Activated naive CD4-positive, alpha-beta T cell treated with anti-CD3 and anti-CD28 coated beads, Interleukin-2, amount 50 U/mL, for 16 hours (primary cell): Measurements from ENCODE around the gene MYO1B.

Experiments
- DNase-seq: peaks from one replicate; pipeline ENCODE4 v3.0.0-alpha.2; 2020

MYO1B gene

DNA sequence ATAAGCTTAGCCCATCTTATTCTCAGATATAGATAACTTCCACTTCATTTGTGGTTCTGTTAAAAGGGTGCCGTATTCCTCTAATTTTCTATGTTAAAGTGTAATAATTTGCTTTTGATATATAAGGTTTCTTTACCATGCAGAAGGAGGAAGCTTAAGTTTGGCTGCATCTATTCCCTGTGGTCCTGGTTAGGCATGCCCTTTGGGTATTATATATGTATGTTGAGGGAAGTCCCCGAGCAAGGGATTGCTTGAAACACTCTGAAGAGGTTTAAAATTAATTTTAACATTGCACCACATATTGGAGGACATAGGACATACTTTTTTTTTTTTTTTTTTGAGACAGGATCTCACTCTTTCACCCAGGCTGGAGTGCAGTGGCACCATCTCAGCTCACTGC is 16.9 kb upstream of the MYO1B start:
- no peak for DNase-seq

DNA sequence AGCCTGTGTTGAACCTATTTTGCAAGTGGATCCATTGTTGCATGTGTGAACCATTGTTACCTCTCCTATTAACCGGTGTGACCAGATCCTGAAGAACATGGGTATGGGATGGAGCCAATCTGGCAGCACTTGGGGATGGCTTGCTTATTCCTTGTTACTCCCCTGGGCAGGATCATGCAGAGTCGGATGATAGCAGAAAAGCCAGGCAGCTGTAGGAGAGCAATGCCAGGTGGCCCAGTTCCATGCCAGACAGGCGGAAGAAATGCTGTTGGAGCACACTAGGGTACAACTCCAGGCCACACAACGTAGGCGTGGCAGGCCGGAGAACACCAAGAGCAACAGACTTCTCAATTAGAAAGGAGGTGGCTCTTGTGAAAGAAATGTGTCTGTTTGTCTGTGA is 16.3 kb upstream of the MYO1B start:
- DNase-seq, result no peak

DNA sequence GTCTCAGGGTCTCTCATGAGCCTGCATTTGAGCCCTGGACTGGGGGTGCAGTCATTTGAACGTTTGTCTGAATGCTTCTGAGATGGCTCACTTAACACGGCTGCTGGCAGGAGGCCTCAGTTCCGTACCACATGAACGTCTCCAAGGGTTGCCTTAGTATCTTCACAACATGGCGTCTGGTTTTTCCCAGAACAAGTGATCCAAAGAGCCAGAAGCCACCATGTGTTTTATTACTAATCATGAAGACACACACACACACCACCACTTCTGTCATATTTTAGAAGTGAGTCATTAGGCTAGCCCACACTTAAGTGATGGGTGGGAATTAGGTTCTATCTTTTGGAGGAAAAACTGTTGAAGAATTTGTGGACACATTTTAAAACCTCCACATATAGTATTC is 15.0 kb upstream of the MYO1B start:
- DNase-seq, result no peak

DNA sequence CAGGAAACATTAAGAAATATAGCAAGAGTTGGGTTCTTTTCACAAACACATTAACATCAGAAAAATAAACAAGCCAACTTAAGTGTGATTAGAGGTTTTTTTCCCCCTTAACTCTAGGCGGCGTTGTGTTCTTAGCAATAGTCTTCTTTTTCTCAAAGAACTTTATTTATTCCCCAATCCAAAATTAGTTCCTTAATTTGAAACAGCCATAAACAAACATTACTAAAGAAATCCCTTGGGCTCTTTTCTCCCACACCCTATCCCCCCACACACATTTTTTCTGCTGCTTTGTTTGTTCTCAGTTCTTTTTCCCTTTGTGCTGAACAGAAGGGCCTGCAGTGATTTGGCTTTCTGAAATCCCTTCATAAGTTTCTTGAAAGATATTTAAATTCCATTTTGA is 13.2 kb upstream of the MYO1B start:
- DNase-seq, result no peak

DNA sequence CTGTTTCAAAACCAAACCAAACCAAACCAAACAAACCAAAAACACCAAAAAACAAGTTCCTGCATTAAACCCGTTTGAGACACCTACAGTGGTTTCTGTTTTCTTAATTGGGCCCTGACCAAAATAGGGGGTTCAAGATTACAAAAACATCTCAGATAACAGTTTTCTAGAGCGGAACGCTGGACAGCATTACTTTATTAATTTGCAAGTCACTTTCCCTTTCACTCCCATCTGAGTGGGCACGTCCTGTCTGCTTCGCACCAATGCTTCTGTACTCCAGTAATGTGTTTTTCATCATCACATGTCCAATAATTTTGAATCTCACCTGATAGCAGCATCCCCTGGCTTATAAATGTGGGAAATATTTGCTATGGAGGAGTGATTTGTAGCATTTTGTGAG is 11.7 kb upstream of the MYO1B start:
- no peak for DNase-seq

DNA sequence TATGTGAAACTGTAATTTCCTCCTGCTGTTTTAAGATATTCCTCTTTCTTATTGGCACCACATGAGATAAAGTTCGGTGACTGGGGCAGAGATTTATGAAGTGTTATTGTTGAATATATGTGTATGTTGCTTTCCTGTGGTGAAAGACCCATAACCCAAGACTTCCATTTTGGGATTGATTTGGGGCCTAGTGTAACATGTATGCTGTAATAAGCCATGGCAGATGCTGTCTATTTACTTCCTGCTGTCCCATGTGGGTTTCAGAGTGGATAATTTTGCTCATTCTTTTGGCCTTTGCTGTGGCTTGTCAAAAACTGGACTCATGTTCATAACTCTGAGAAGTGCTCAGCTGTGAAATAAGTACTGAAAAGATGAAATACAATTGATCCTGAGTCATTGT is 10.8 kb upstream of the MYO1B start:
- no peak for DNase-seq

DNA sequence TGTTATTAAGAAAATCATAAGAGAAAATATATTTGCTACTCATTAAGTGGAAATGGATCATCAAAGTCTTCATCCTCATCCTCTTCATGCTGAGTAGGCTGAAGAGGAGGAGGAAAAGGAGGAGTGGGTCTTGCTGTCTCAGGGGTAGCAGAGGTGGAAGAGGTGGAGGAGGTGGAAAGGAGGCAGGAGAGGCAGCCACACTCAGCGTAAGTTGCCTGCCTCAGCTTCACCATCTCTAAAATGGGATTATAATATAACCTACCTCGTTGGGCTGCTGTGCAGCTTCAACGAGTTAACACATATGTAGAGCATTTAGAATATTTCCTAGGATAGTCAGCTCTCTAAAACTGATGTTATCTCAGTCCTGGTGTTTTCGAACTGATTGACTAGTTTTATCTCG is 4.3 kb upstream of the MYO1B start:
- no peak for DNase-seq

DNA sequence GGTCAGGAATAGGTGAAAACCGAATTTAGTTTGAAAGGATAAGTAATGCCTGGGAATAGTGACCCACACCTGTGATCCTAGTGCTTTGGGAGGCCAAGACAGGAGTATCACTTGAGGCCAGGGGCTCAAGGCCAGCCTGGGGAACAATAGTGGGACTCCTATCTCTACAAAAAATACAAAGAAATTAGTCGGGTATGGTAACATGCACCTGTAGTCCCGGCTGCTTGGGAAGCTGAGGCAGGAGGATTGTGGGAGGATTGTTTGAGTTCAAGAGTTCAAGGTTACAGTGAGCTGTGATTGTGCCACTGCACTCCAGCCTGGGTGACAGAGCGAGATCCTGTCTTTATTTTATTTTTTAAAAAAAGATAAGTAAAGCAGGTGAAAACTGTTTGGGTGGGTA is 3.8 kb upstream of the MYO1B start:
- DNase-seq, result no peak

DNA sequence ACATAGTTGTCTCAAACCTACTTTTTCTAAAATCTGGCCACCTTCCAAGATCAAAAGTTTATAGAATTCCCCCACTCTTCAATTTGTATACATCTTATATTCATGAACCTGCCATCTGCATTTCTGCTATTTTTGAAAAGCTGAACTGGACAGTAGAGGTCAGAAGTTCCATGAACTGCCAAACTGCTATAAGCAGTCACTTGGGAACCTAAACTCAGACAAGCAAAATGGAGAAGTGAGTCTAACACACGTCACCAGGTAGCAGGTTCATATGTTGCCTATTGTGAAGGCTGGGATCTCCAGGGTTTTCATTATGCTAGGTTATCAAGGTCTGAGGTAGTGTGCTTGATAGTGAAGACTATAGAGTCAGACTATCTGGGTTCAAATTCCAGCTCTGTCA is 2.0 kb upstream of the MYO1B start:
- no peak for DNase-seq

DNA sequence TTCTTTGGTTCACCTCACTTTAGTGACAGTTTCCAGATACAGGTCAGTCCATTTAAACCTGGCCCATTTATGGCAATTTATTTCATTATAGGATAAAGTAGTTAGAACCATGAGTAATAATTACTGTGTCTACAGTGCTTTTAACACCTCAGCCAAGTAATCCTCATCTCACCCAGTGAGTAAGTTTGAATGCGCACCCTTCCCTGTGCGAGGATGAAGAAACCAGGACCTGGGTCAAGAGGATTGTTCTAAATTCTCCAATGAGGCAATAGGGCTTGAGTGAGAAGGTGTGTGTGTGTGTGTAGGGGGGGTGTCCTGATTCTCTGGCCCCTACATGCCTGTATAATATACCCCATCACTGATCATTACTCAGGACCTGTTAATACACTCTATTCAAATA is 854 bp upstream of the MYO1B start:
- no peak for DNase-seq

DNA sequence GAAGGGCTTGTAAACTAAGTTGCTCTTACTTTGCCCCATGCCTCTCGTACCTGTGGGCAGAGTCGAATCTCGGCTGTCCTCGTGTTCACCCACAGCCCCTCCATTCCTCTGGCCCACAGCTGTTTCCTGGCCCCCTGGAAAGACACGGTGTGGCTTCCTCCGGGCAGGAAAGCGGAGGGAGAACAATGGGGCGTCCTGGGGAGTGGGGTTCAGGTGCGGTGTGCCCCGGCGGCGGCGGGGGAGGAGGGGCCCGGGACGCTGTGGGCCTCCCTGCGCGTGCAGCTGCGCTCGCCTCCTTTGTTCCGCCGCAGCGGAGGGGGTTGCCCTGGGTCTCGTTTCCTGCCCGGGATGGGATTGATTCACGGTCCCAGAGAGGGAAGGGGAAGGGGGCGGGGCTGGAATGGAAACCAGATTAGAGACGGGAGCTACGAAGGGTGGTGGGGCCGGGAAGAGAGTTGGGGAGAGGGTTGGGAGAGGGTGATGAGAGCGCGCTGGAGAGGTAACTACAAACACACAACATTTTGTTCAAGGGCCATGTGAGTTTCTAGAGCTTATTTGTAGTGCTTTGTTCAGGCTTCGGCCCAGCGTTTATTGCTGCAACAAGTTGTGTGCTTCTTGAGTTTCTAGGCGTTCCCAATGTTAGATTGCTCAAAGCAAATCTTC is 796 bp downstream of the MYO1B start:
- DNase-seq, result peak; percentile 46

DNA sequence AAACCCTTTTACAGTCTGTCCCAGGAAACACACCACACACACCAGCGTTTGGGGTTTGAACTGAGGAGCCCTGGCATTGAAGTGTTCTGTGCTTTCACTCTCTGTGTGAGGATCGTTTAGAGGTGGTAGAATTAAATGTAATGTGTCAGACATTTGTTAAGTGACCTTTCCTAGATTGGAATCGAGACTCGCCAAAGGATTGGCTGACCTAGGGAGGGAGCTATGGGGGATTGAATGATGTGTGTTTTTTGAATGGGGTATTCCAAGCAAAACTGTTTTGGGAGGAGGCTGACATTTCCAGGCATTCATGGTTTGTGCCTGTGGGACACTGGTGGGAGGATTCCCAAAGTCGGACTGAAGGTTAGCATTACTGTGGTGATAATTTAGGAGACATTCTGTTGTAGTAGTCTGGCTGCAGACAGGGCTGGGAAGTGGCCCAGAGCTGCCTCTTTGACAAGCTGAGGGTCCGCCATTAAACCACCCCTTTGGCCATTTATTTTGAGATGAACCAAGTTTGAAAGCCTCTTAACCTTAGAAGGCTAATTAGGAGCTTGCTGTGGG is 1.7 kb downstream of the MYO1B start:
- no peak for DNase-seq

DNA sequence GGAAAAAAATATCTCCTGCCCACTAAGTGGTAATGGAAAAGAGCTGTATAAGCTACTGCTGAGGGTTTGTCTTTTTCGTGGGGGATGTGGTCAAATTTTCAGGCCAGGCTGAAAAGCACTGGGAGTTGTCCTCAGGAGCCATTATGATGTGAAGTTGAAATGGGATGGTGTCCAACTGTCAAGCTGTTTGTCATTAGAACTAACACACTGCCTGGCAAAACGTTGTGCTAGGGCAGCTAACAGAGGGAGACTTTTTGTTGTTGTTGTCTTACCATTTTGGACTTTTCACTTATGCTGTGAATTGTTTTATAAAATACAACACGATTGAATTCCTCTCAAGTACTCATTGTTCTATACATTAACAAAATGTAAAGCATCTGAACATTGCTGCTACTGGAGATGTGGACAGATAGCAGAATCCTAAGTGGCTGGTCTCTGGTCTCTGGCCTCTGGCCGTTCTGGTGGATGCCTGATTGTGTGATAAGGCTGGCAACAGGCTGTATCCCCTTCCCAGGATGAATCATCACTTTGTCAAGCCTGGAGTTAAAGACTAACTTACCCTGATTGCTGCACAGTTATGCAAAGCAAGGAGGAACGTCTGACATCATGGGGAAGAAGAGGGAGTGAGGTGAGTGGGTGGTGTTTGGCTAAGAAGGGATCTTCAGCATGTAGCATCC is 2.3 kb downstream of the MYO1B start:
- DNase-seq, result no peak

DNA sequence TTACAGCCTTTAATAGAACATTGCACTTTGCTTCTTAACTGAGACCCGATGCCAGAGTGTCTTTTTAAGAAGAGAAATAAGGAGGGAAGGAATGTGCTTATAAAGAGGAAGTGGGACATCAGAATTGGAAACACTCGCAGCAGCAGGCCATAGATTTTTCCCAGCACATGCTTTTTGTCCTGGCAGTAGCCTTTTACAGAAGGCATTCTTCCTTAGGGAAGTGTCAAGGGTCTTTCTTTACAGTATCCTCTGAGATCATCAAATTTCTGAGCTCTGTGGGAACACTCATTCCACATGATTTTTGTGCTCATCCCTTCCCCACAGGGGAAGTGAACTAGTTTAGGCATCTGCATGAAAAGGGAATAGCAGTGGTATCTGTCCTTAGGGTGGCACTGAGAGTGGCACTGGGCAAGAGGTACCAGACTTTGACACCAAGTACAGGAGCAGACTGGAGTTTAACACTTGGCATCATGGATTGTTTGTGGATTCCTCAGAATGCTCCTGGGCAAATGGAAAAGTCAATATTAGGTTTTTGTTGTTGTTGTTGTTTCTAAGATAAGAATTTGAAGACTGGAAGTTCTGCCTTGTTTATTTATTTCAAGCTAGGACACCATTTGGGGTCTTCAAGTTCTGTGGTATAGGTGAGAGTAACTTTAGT is 4.1 kb downstream of the MYO1B start:
- no peak for DNase-seq

DNA sequence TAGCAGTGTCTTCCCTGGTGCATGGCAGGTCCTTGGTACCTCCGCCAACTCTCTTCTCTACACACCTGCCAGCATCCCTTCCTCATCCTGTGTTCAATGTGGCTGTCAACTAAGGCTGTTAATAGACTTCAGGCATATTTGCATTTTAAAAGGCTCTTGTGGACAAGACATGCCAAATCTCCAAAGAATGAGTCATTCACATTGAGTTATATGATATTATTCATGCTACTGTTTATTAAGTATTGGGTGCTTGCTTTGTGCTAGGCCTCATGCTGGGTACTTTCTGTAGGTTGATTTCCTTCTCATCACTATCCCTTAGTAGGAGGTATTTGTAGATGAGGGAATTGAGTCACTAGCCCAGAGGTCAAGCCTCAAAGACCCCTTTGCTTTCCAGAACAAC is 5.2 kb downstream of the MYO1B start:
- no peak for DNase-seq

DNA sequence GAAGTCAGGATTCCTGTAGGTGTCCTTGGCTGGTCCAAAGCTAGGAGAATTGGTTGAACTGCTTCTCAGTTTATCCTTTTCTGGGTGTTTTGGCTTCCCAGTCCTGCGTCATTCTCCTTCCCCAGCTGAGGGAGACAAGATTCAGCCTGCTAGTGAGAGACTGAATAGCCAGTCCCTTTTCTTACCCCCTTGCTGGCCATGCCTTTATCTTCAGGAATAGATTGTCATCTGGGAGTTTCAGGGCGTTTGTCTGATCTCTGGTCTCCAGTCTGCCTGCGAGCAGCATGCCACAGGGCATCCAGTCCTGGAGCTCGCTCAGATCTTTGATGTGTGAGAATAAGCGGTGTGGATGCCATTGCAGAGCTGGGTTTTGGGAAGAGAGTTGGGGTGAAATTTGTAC is 5.8 kb downstream of the MYO1B start:
- DNase-seq, result no peak

DNA sequence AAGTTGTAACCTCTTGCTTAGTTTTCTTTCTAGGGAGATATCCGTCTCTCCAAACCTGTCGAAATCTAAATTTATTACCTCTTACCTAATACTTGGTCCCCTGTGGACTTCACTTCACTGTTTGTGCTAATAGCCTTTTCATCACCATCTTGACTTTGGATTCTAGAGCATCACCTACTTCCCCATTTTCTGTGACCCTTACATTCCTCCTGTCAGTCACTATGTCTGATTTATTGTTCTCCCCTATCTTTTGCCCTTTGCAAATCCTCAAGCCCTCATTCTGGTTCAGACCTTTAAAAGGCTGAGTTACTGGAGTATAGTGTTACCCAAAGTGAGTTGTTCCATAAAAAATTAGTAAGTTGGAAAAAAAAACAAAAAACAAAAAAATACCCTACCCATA is 7.5 kb downstream of the MYO1B start:
- no peak for DNase-seq

DNA sequence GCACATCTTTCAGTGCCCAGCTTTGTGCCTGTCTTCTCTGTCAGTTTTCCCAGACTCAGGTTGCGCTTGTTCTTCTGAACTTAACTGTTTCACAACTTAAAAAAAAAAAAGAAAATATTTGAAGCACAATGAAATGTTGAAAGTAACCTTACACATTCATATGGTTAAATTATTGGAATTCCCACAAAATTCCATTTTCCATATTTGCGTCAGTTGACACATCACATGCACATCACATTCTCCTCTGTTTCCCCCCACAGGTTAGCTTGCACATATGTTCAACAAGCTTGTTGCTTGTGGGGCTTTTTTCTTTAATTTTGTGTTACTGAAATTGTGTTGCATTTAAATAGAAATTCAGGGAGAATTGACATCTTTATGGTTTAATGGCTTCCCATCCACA is 8.3 kb downstream of the MYO1B start:
- DNase-seq, result no peak

DNA sequence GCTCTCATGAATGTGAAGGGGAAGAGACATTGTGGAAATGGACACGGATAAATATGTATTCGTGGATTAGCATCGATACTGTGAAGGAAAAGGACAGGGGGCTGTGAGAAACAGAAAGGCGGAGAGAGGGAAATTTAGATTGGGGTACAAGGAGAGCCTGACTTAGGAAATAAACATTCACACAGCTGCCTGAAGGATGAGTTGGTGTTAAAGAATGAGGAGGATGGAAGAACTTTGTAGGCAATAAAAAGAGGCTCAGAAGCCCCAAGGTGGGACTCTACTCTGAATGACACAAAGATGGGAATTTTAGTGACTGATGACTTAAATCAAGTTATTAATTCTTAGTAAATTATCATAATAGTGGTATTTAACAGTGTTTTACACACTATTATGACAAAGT is 10.1 kb downstream of the MYO1B start:
- no peak for DNase-seq

DNA sequence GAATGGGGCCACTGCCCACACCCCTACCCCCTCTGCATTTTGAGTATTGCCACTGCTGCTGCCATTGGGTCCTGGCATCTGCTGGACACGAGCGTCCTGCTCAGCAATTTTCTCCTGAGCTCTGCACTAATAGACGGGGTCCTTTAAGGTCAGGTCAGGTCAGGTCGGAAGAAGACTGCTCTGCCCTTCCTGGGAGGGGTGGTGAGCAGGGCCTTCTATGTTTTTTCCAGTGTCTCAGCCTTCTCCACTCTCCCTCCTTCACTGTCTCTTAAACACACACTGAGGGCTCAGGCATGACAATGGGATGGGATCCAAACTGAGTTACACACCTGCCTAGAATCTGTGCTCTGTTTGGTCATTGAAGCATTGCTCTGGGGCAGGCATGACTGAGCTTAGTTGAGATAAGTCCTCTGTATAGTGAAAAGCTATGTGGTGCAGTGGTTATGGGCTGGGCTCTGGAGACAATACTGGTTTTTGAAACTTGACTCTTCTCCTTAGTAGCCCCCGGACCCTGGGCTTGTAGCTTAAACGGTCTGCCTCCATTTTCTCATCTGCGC is 10.6 kb downstream of the MYO1B start:
- DNase-seq, result no peak

DNA sequence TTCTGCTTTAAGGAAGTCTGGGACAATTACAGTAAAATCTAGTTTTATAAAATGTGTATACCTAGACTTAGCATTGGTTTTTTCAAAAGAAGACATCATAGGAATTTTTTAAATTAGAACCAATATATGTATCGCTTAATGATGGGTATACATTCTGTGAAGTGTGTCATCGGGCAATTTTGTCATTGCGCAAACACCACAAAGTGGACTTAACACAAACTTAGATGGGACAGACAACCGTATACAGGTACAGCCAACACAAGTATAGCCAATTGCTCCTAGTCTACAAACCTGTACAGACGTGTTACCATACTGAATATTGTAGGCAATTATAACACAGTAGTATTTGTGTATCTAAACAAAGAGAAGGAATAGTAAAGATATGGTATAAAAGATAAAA is 12.7 kb downstream of the MYO1B start:
- DNase-seq, result no peak

DNA sequence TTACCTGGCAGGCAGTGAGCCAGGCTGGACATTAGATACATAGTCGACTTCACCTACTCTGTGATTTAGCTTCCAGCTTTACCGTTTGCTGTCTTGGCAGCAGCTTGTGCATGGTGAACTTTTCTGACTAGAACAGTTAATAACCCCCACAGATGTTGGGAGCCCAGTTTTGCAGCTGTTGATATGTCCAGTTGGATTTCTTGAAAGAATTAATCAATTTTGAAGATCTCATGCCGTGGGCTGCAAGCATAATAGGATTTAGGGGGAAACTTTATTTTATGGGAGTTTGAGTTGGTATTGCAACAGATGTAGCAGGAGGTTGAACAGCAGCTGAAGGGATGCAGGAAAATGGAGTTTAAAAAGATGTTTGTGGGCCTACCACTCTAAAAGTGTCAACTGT is 13.8 kb downstream of the MYO1B start:
- DNase-seq, result no peak

DNA sequence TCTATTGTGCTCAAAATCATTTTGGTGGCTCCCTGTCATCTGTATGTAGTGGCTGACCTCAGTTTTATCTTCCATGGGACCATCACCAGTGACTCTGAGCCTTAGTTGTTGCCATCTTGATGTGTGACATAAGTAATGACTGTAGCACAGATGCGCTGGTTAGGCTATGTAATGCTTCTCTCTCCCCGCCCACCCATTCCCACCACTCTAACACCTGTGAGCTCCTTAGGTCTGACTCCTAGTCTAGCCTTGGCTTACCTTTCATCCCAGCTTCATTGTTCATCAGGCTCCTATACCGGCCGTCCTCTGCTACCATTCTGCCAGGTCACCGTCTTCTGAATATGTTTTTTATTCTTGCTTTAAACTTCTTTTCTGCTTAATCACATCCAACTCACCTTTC is 17.2 kb downstream of the MYO1B start:
- DNase-seq, result no peak

DNA sequence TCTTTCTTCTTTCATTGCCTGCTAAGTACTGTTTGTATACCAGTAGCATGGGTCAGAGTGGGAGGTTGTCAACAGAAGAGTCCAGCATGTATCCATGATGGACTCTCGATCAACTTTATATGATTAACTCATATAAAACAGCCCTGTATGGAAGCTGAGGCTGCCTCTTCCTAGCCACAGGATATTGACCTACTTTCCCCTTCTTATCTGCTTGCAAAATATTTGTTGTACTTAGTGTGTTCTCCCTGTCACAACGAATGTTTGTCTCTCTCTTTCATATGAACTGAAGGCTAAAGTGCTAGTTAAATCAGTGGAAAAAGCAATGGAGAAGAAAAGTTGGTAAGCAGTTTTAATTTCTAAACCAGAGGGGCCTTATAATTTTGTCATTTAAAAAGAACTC is 17.8 kb downstream of the MYO1B start:
- no peak for DNase-seq
